ENCODE measurements around the gene MYO15B.

DNA sequence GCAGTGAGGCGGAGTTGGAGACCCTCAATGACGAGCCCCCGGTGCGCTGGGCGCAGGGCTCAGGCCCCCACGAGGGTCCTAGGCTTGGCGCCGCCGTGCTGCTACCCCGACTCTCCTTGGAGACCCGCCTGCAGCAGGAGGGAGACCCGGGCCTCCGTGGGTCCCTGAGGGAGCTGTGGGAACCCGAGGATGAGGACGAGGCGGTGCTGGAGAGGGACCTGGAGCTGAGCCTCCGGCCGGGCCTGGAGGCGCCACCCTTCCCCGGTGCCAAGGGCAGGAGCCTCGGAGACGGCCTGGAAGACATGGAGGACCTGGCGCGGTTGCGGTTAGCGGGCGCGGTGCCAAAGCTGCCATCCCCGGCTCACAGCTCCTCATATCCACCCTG is 2.3 kb downstream of the MYO15B start:
- TF ChIP-seq, protein P1, sequence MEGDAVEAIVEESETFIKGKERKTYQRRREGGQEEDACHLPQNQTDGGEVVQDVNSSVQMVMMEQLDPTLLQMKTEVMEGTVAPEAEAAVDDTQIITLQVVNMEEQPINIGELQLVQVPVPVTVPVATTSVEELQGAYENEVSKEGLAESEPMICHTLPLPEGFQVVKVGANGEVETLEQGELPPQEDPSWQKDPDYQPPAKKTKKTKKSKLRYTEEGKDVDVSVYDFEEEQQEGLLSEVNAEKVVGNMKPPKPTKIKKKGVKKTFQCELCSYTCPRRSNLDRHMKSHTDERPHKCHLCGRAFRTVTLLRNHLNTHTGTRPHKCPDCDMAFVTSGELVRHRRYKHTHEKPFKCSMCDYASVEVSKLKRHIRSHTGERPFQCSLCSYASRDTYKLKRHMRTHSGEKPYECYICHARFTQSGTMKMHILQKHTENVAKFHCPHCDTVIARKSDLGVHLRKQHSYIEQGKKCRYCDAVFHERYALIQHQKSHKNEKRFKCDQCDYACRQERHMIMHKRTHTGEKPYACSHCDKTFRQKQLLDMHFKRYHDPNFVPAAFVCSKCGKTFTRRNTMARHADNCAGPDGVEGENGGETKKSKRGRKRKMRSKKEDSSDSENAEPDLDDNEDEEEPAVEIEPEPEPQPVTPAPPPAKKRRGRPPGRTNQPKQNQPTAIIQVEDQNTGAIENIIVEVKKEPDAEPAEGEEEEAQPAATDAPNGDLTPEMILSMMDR (IDR thresholded peaks at IDR 0.05), result no peak
- TF ChIP-seq POLR2AphosphoS5 (IDR thresholded peaks at IDR 0.05; ENCODE audit: low read depth, low read length), result no peak
- no peak for TF ChIP-seq SIN3A (IDR thresholded peaks at IDR 0.05; ENCODE audit: borderline replicate concordance, insufficient read depth, low read depth, low read length)
- TF ChIP-seq TCF7L2 (IDR thresholded peaks at IDR 0.05; ENCODE audit: low read depth, low read length), result no peak
- TF ChIP-seq REST (IDR thresholded peaks at IDR 0.05; ENCODE audit: insufficient read depth in 1 of 2, low read depth in 2 of 2, low read length in 1 of 2), result no peak

Data from Panc1 (cell line).